Lower leg skin (tissue), 4 donors: ENCODE data around the gene C8G. TPM values are rescaled to one million over a fixed set of nuclear protein-coding genes. Genes with fewer than 3 reads are reported as not detected.

ENCODE experiments used
- DNase-seq, 2 donors: peaks; one replicate each; pipeline ENCODE4 v3.0.0-alpha.2; 2019; ENCODE audit warnings: low spot score in 2 of 2
- H3K4me3 ChIP-seq: fragments of 200-600 bp; sonication (generic); 2 replicates; pipeline ENCODE4 v1.5.1; 2017; ENCODE audit warnings: mild to moderate bottlenecking, low read depth; ENCODE audit not compliant: poor library complexity, severe bottlenecking
- POLR2A ChIP-seq, 2 donors: fragments of 450-650 bp; IDR thresholded peaks; one replicate each; pipeline ENCODE4 v1.6.1; 2016 to 2017; ENCODE audit warnings: antibody characterized with exemption in 2 of 2, mild to moderate bottlenecking in 1 of 2, moderate library complexity in 1 of 2
- WGBS, 2 donors: methylation state at CpG; one replicate each; pipeline ENCODE4 v1.1.5; 2018; 5-methylcytosine and 5-hydroxymethylcytosine counted together
- intact Hi-C: fragments of 100-400 bp; cut with DNase I; formaldehyde crosslinking; loops from one replicate; pipeline ENCODE4 v1.15.0; 2023; ENCODE audit warnings: low total_unique reads
- total RNA-seq, 4 donors: library from RNA; depleted of rRNA; stranded (reverse); fragments of >200 nt; gene quantifications; one replicate each; pipeline ENCODE4 v1.1.0, GENCODE V29; 2016
- TF ChIP-seq, protein P1 (sequence below), 3 donors: fragments of 450-650 bp; IDR thresholded peaks; one replicate each; pipeline ENCODE4 v1.5.1; 2016; ENCODE audit warnings: antibody characterized with exemption in 3 of 3, mild to moderate bottlenecking in 3 of 3, moderate library complexity in 2 of 3

Gene C8G
- total RNA-seq, 4 donors from 2014 or later, result not detected

- H3K4me3 ChIP-seq, result no peak overlapping the region
- DNase-seq, result no peak
- TF ChIP-seq POLR2A (IDR thresholded peaks at IDR 0.05), result no peak
- TF ChIP-seq, protein P1, sequence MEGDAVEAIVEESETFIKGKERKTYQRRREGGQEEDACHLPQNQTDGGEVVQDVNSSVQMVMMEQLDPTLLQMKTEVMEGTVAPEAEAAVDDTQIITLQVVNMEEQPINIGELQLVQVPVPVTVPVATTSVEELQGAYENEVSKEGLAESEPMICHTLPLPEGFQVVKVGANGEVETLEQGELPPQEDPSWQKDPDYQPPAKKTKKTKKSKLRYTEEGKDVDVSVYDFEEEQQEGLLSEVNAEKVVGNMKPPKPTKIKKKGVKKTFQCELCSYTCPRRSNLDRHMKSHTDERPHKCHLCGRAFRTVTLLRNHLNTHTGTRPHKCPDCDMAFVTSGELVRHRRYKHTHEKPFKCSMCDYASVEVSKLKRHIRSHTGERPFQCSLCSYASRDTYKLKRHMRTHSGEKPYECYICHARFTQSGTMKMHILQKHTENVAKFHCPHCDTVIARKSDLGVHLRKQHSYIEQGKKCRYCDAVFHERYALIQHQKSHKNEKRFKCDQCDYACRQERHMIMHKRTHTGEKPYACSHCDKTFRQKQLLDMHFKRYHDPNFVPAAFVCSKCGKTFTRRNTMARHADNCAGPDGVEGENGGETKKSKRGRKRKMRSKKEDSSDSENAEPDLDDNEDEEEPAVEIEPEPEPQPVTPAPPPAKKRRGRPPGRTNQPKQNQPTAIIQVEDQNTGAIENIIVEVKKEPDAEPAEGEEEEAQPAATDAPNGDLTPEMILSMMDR (IDR thresholded peaks at IDR 0.05), result no peak
- intact Hi-C loops, result no loop called here
- 17 to 31% methylated on average over 19 to 23 of the region's 23 CpGs for WGBS, 2 donors
Measured at GRCh38 chr9:136965771-136966484, 20.9 kb downstream of the C8G start.

DNA sequence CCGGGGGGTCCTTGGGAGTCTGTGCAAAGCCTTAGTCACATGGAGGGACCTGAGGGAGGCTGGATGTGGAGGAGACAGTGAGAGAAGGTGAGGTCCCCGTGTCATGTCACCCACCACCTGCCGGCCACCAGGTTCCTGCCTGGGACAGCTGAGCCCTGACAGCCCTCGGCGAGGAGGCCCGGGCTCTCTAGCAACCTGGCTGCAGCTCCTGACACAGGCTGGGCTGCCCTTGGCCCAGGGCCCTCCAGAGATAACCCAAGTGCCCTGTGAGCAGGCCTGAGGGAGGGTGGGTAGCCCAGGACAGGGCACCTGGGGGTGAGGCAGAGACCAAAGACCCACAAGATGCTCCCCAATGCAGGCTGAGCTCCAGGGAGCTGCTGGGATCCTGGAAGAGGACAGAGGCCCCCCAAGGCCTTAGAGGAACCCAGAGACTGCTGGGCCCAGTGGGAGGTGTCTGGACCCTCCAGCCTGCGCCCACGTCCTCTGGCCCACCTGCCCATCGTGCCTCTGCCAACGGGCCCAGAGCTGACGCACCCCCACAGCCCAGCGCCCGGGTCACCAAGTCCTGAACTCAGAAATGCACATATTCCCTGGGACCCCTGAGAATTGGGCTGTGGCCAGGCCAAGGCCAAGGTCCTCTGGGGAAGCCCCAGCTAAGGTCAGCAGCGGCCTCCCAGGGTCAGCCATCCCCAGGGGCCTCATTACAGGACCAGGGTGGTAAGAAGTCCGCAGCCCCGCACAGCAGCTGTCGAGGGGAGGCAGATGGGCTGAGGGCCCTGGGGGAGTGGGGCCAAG is 23.5 kb downstream of the C8G start:
- DNase-seq, result no peak
- H3K4me3 ChIP-seq, result no peak overlapping the region
- intact Hi-C loops, result no loop called here
- 77 to 78% methylated on average over 15 to 17 of the region's 17 CpGs for WGBS, 2 donors
- TF ChIP-seq POLR2A (IDR thresholded peaks at IDR 0.05), result no peak
- TF ChIP-seq, protein P1 (IDR thresholded peaks at IDR 0.05), result no peak

DNA sequence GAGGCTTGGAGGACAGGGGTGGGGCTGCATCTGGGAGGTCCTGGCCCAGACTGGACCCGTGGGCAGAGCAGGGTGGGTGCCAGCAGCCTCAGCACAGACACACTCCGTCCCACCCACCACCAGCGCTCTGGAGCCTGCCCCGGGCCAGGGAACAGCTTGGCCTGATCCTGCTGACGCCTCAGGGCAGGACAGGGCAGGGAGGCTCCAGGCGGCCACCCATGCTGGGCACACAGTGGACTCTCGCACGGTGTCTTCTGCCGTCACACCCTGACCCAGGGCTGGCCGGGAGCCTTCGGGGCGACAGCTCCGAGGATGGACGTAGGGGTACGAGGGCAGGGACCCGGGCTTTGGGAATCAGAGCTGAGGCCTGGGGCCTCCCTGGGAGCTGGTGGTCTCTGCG is 24.1 kb downstream of the C8G start:
- TF ChIP-seq, protein P1 (IDR thresholded peaks at IDR 0.05), result no peak
- no peak for TF ChIP-seq POLR2A (IDR thresholded peaks at IDR 0.05)
- intact Hi-C loops, result no loop called here
- DNase-seq, result no peak
- WGBS, 2 donors, result 74% methylated on average over 13 to 17 of the region's 17 CpGs
- H3K4me3 ChIP-seq, result no peak overlapping the region

DNA sequence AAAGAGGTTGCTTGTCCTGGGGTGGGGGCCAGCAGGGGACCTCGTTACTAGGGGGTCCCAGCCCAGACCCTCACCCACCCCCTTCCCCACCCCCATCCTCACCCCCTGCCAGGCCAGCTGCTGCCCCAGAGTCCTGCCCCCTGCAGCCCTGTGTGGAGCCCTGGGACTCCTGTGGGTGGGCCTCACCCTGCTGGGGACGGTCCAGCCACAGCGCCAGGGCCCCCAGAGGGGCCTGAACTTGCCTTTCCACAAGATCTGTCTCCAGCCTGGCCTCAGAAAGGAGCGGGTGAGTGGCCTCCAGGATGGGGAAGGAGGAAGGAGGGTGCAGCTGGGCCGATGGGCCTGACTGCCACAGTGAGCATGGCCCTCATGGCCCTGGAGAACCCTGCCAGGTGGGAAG is 24.7 kb downstream of the C8G start:
- intact Hi-C loops, result no loop called here
- TF ChIP-seq, protein P1 (IDR thresholded peaks at IDR 0.05), result no peak
- no peak for TF ChIP-seq POLR2A (IDR thresholded peaks at IDR 0.05)
- no peak for DNase-seq
- WGBS, 2 donors, result 75 to 88% methylated on average over 5 of the region's 5 CpGs
- no peak overlapping the region for H3K4me3 ChIP-seq

DNA sequence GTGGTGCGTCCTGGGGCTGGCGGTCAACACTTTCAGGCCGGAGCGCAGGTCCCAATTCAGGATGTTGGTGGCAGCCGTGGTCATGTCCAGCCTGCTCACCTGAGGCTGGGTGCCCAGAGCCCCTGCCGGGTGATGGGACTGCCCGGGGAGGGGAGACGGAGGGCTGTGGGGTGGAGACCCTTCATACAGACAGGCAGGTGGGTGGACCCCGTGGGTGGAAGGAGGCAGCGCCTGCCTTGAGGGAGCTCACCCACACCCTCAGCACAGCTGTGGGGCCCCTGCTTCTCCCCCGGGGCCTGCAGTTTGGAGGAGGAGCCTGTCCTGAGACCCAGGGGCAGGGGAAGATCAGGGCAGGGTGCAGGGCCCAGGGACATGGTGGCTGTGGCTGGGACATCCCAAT is 25.3 kb downstream of the C8G start:
- no peak overlapping the region for H3K4me3 ChIP-seq
- no peak for DNase-seq
- intact Hi-C loops, result no loop called here
- 85 to 89% methylated on average over 9 to 10 of the region's 11 CpGs for WGBS, 2 donors
- TF ChIP-seq POLR2A (IDR thresholded peaks at IDR 0.05), result no peak
- TF ChIP-seq, protein P1 (IDR thresholded peaks at IDR 0.05), result no peak
